Effector memory CD8-positive, alpha-beta T cell (primary cell): ENCODE data around the gene CNN3.

Experiments
- ATAC-seq: fragments of 150-1000 bp; cut with Tn5 transposase; replicated peaks from 2 replicates; pipeline ENCODE4 v1.10.0; 2021; ENCODE audit warnings: mild to moderate bottlenecking, moderate library complexity
- DNase-seq, 3 experiments: peaks; one replicate each; pipeline ENCODE4 v3.0.0; 2021
- H3K27ac Mint-ChIP-seq, 2 donors: one replicate each; pipeline ENCODE4 v1.8.0; 2022; ENCODE audit warnings: mild to moderate bottlenecking in 2 of 2, mixed read lengths in 2 of 2, moderate library complexity in 2 of 2
- H3K27me3 Mint-ChIP-seq, 2 donors: one replicate each; pipeline ENCODE4 v1.8.0; 2022; ENCODE audit warnings: mixed read lengths in 2 of 2
- H3K36me3 Mint-ChIP-seq: one replicate; pipeline ENCODE4 v1.8.0; 2022; ENCODE audit warnings: mild to moderate bottlenecking, moderate library complexity, mixed read lengths; ENCODE audit not compliant: insufficient read depth
- H3K4me1 Mint-ChIP-seq, 2 donors: one replicate each; pipeline ENCODE4 v1.8.0; 2022; ENCODE audit warnings: low read depth in 2 of 2, mixed read lengths in 2 of 2
- H3K4me3 Mint-ChIP-seq, 2 donors: one replicate each; pipeline ENCODE4 v1.8.0; 2022; ENCODE audit warnings: mild to moderate bottlenecking in 2 of 2, mixed read lengths in 2 of 2, moderate library complexity in 2 of 2
- H3K9me3 Mint-ChIP-seq, 2 donors: one replicate each; pipeline ENCODE4 v1.8.0; 2022; ENCODE audit warnings: mixed read lengths in 2 of 2

Gene CNN3

DNA sequence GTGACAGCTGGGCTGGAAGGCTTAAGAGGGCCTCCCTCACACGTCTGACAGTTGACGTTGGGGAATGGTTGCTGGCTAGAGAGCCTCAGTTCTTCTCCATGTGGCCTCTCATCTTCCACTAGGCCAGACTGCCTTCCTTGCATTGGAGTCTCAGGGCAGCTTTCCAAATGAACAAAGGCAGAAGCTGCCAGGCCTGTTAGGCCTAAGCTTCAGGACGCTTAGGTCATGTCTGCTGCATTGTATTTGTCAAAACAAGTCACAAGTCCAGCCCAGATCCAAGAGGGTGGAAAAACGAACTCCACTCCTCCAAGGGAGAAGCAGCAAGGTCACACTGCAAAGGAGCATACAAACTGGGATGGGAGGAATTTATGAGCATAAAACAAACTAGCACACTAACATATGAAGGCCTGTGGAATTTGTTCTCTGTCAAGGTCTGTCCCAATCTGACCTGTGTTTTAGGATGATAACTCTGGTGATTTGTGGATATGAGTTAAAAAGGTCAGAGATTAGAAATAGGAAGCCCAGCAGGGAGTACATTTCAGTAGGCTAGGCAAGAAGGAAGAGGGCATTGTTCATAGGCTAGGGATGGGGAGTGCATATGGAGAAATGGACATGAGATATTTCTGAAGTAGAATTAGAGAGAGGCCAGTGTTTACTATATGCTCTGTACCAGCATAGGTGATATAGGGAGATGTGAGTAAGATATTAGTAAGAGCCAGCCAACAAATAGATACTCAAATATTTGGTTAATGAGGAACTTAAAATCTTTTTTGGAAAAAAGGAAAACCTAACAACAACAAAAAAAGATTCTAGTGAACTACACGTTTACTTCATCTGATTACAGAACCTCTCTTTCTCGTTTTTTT, 29.1 kb upstream of the CNN3 start:
- Mint-ChIP-seq H3K4me1 (no peaks in the 10 kb centered on the region), H3K4me3 (no peak overlapping the region), H3K36me3 (no peaks in the 10 kb centered on the region), H3K27ac (no peak overlapping the region), H3K27me3 (no peaks in the 10 kb centered on the region), H3K9me3 (no peaks in the 10 kb centered on the region)
- DNase-seq (no peak), ATAC-seq (no peak)

DNA sequence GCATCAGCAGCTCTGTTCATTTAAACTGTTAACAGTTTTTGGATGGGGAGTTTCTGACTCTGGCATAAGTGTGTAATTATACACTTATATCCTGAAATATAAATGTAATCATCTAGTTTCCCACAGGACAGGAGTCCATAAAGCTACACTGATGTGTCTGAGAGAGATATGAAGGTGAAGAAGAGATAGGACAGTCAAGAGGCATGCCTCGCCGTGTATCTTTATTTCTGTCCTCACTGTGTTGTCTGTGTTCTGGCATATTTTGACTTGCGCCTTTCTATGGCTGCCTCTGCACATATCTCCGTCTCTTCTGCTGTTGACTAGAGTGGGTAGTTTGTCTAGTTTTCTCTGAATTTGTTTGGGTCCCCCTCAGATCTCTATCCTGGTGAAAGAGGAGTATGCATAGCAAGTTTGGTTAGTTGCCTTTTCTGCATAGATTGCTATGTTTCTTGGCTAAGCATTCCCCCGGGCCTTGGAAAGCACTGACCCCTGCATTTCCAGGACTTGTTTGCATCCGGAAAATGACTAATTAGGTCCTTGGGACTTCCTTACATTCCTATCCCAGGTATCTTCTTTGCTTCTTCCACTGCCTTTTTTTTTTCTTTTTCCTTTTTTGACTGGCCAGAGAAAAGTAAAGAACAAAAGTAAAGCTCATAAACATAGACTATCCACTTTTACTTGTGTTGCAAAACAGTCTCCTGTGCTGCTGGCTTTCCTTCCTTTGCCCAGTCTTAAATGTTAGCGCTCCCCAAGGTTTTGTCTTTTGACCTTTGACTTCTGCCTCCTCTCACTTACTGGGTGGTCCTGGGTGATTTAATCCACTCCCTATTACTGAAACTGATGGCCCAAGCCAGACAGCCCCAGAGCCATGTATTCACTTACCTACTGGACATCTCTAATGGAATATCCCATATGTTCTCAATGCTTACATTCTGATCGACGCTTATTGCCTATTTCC, 27.6 kb upstream of the CNN3 start:
- Mint-ChIP-seq H3K27me3 (no peaks in the 10 kb centered on the region), H3K9me3 (no peaks in the 10 kb centered on the region), H3K4me1 (no peaks in the 10 kb centered on the region), H3K27ac (no peak overlapping the region), H3K36me3 (no peaks in the 10 kb centered on the region), H3K4me3 (no peak overlapping the region)
- DNase-seq (no peak), ATAC-seq (no peak)

DNA sequence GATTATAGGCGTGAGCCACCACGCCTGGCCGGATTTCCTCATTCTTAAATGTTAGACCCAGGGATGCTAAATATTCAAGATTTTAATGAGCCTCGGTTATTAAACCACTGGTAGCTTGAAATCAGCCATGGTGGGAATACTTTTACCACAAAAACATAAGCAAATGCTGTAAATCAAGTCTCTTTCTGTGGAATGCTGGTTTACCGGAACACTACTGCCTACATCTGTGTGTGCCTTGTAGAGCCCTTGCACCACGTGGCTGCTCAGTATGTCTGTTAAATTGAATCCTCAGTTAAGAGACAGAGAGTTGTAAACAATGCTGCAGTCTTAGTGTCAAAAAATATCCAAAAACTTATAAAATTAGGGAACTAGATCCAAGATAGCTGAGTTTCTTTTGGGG, 26.8 kb upstream of the CNN3 start:
- Mint-ChIP-seq H3K4me3 (no peak overlapping the region), H3K27me3 (peaks cover 0 to 1% of the 10 kb centered on the region in 2 donors), H3K4me1 (no peaks in the 10 kb centered on the region), H3K27ac (no peak overlapping the region), H3K9me3 (no peaks in the 10 kb centered on the region), H3K36me3 (no peaks in the 10 kb centered on the region)
- DNase-seq (no peak), ATAC-seq (no peak)

- no peak overlapping the region for H3K27ac Mint-ChIP-seq
- no peaks in the 10 kb centered on the region for H3K4me1 Mint-ChIP-seq
- no peak for DNase-seq
- no peak for ATAC-seq
- H3K36me3 Mint-ChIP-seq: no peaks in the 10 kb centered on the region
- H3K9me3 Mint-ChIP-seq: no peaks in the 10 kb centered on the region
- H3K4me3 Mint-ChIP-seq: no peak overlapping the region
- peaks cover 0 to 5% of the 10 kb centered on the region in 2 donors for H3K27me3 Mint-ChIP-seq
Observed at GRCh38 chr1:94953107-94953506, 26.2 kb upstream of the CNN3 start.

- H3K4me3 Mint-ChIP-seq: no peak overlapping the region
- H3K27ac Mint-ChIP-seq: no peak overlapping the region
Observed at GRCh38 chr1:94952539-94952938, 25.6 kb upstream of the CNN3 start.

GRCh38 chr1:94951509-94952208, 24.7 kb upstream of the CNN3 start:
- no peak for DNase-seq
- no peak overlapping the region for H3K4me3 Mint-ChIP-seq

More at GRCh38 chr1:94952539-94952938, 25.6 kb upstream of the CNN3 start:
- DNase-seq (no peak), ATAC-seq (no peak)
- Mint-ChIP-seq H3K36me3 (no peaks in the 10 kb centered on the region), H3K27me3 (peaks cover 0 to 5% of the 10 kb centered on the region in 2 donors), H3K9me3 (no peaks in the 10 kb centered on the region), H3K4me1 (no peaks in the 10 kb centered on the region)

GRCh38 chr1:94951046-94951445, 24.1 kb upstream of the CNN3 start:
- Mint-ChIP-seq H3K4me1 (no peaks in the 10 kb centered on the region), H3K27ac (no peak overlapping the region), H3K27me3 (peaks cover 5 to 6% of the 10 kb centered on the region in 2 donors), H3K9me3 (no peaks in the 10 kb centered on the region), H3K4me3 (no peak overlapping the region), H3K36me3 (no peaks in the 10 kb centered on the region)
- ATAC-seq (no peak), DNase-seq (no peak)

More at GRCh38 chr1:94951509-94952208, 24.7 kb upstream of the CNN3 start:
- Mint-ChIP-seq H3K4me1 (no peaks in the 10 kb centered on the region), H3K9me3 (no peaks in the 10 kb centered on the region), H3K36me3 (no peaks in the 10 kb centered on the region), H3K27ac (no peak overlapping the region), H3K27me3 (peaks cover under 1 to 5% of the 10 kb centered on the region in 2 donors)
- ATAC-seq: no peak

- DNase-seq: no peak
- no peak for ATAC-seq
- peaks cover 10 to 17% of the 10 kb centered on the region in 2 donors for H3K27me3 Mint-ChIP-seq
- H3K27ac Mint-ChIP-seq: no peak overlapping the region
- no peaks in the 10 kb centered on the region for H3K36me3 Mint-ChIP-seq
- H3K4me3 Mint-ChIP-seq: no peak overlapping the region
- no peaks in the 10 kb centered on the region for H3K9me3 Mint-ChIP-seq
- no peaks in the 10 kb centered on the region for H3K4me1 Mint-ChIP-seq
Observed at GRCh38 chr1:94949681-94950661, 23.1 kb upstream of the CNN3 start.

DNA sequence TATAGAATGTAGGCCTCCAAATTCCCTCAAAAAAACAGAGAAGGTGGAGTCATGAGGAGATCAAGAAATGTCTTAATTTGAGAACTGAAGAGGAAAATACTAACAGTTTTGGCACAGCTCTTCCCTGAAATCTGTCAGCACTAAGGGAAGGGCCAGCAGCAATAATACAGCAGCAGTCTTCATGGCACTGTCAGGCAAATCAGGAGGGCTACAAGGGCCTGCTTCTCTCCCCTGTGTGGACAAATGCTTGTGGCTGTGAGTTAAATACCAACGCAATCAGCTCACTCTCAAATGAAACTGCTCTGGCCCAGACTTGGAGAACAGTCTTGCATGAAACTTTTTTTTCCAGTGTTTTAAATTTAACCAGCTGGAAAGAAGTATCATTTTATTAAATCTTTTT, 20.5 kb upstream of the CNN3 start:
- no peak overlapping the region for H3K27ac Mint-ChIP-seq
- ATAC-seq: no peak

DNA sequence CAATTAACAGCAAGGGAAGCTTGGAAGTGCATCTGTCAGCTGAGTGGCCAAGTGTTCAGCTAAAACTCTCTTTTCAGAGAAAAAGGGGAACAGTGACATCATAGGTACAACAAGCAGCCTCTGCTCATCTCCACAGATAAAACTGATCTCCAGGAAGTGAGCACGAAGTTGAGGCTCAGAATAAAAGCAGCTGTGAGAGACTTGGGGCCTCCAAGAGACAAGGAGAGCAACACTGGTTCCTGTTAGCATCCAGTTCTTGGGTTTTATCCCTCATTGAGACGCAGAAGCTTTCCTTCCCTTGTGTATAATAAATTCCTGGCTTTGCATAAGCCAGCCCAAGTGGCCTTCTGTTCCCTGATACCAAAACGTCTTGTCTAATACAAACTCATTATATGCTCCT, 20.0 kb upstream of the CNN3 start:
- Mint-ChIP-seq H3K4me3 (no peak overlapping the region), H3K36me3 (no peaks in the 10 kb centered on the region), H3K27ac (no peak overlapping the region), H3K27me3 (peaks cover 25 to 37% of the 10 kb centered on the region in 2 donors), H3K9me3 (no peaks in the 10 kb centered on the region), H3K4me1 (no peaks in the 10 kb centered on the region)
- DNase-seq: no peak
- ATAC-seq: no peak

More for the DNA sequence above, 20.5 kb upstream of the CNN3 start:
- DNase-seq: no peak
- Mint-ChIP-seq H3K4me3 (no peak overlapping the region), H3K9me3 (no peaks in the 10 kb centered on the region), H3K27me3 (peaks cover 25 to 37% of the 10 kb centered on the region in 2 donors), H3K36me3 (no peaks in the 10 kb centered on the region), H3K4me1 (no peaks in the 10 kb centered on the region)

DNA sequence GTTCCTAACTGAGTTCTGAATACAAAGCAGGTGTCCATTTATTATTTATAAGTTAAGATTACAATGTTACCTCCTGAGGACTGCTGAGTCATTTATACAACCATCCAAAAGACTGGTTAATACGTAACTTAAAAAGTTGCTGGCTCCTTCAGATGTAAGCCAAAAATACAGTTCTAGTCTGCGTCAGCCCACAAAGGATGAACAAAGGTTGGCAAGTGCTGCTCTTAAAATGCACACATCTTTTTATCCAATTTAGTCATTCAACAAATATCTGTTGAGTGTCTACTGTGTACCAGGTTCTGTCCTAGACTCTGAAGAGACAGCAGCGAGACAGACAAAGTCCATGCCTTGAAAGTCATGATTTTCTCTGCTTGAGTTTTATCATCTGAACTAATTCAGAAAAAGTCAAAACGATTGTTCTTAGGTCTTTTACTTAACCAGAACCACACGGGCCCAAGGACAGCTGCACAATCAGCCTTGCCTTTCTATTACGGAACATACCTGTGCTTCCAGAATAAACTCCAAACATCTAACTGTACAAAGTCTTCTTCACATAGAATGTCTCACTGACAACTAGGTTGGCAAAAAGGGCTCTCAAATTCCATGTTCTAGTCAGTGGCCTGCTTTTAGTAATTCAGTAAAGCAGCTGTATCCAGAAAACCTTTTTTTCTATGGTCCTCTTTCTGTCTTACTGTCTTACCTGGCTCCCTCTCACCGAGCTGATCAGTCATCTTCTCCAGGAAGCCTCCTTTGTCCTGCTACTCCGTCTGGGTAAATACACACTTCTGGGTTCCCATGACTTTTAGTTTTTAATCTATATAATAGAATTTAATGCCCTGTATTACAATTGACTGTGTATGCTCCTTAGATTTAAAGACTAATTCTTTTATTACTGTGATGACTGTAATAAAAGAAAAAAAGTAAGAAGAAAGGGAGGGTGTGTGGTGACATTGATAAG, 15.5 kb upstream of the CNN3 start:
- Mint-ChIP-seq H3K4me1 (no peaks in the 10 kb centered on the region), H3K36me3 (no peaks in the 10 kb centered on the region), H3K4me3 (no peak overlapping the region), H3K9me3 (no peaks in the 10 kb centered on the region), H3K27ac (no peak overlapping the region), H3K27me3 (peaks cover 38 to 47% of the 10 kb centered on the region in 2 donors)
- no peak for DNase-seq
- no peak for ATAC-seq
